Thyroid gland (tissue), 4 donors: ENCODE measurements around the gene VPS26C. TPM values are rescaled to one million over a fixed set of nuclear protein-coding genes. Genes with fewer than 3 reads are reported as not detected.

Source experiments
- DNase-seq, 2 donors: peaks; one replicate each; pipeline ENCODE4 v3.0.0-alpha.2; 2019
- H3K27ac ChIP-seq, 3 donors: fragments of 200-600 bp; sonication (generic); 1 replicate in 2 of 3; 2 replicates in 1 of 3; pipeline ENCODE4 v1.5.1; 2016 to 2019; ENCODE audit warnings: mild to moderate bottlenecking in 1 of 3, moderate library complexity in 1 of 3
- H3K27me3 ChIP-seq: fragments of 200-600 bp; sonication (generic); one replicate; pipeline ENCODE4 v1.5.1; 2019
- H3K36me3 ChIP-seq, 2 donors: fragments of 200-600 bp; sonication (generic); one replicate each; pipeline ENCODE4 v1.5.1; 2016 to 2019
- H3K4me1 ChIP-seq, 2 donors: fragments of 200-600 bp; sonication (generic); one replicate each; pipeline ENCODE4 v1.5.1; 2017 to 2019
- H3K4me3 ChIP-seq, 3 donors: fragments of 200-600 bp; sonication (generic); replicated peaks in 1 of 3; 1 replicate in 2 of 3; 2 replicates in 1 of 3; pipeline ENCODE4 v1.5.1; 2016; ENCODE audit warnings: mild to moderate bottlenecking in 1 of 3
- H3K9me3 ChIP-seq: fragments of 200-600 bp; sonication (generic); one replicate; pipeline ENCODE4 v1.5.1; 2017
- CTCF ChIP-seq, 6 experiments: fragments of 200-600 bp in 3 of 6; fragments of 450-650 bp in 3 of 6; sonication (generic) in 3 of 6; IDR thresholded peaks; one replicate each; pipeline ENCODE4 v1.5.1; 2016 to 2019; ENCODE audit warnings: antibody characterized with exemption in 6 of 6, mild to moderate bottlenecking in 2 of 6, inconsistent platforms in 1 of 6, moderate library complexity in 1 of 6
- POLR2A ChIP-seq, 2 donors: fragments of 450-650 bp; IDR thresholded peaks; one replicate each; pipeline ENCODE4 v1.6.1; 2017; ENCODE audit warnings: antibody characterized with exemption in 2 of 2, mild to moderate bottlenecking in 2 of 2, moderate library complexity in 1 of 2
- WGBS, 2 donors: methylation state at CpG; one replicate each; pipeline ENCODE4 v1.1.5; 2017; 5-methylcytosine and 5-hydroxymethylcytosine counted together
- intact Hi-C: fragments of 100-400 bp; cut with DNase I; formaldehyde crosslinking; loops from one replicate; pipeline ENCODE4 v1.15.1; 2023
- total RNA-seq, 4 donors: library from RNA; depleted of rRNA; stranded (reverse); fragments of >200 nt; gene quantifications; one replicate each; pipeline ENCODE4 v1.2.3, GENCODE V29; 2016

Gene VPS26C
- total RNA-seq, 4 donors from 2014 or later, result 44.8 to 76.2 (median 62.0) TPM

- TF ChIP-seq CTCF (IDR thresholded peaks at IDR 0.05) (no peak), POLR2A (IDR thresholded peaks at IDR 0.05) (no peak)
- H3K36me3 ChIP-seq, result peaks cover 18 to 37% of the 10 kb centered on the region in 2 donors
- no peak overlapping the region for H3K4me3 ChIP-seq
- H3K4me1 ChIP-seq, result no peaks in the 10 kb centered on the region
- DNase-seq, result no peak
- H3K27me3 ChIP-seq, result no peaks in the 10 kb centered on the region
- intact Hi-C loops, result no loop called here
- no peak overlapping the region for H3K27ac ChIP-seq
- WGBS, 2 donors, result 94 to 97% methylated on average over 8 of the region's 8 CpGs
- H3K9me3 ChIP-seq, result no peaks in the 10 kb centered on the region
Observed at GRCh38 chr21:37196847-37197246, 70.3 kb downstream of the VPS26C start.

GRCh38 chr21:37195610-37196009 lies 71.5 kb downstream of the VPS26C start:
- 87 to 97% methylated on average over 13 to 15 of the region's 15 CpGs for WGBS, 2 donors
- no peak for DNase-seq
- intact Hi-C loops, result no loop called here
- Histone ChIP-seq H3K36me3 (peaks cover 14 to 33% of the 10 kb centered on the region in 2 donors), H3K9me3 (no peaks in the 10 kb centered on the region), H3K27me3 (no peaks in the 10 kb centered on the region), H3K4me3 (no peak overlapping the region), H3K4me1 (no peaks in the 10 kb centered on the region), H3K27ac (no peak overlapping the region)
- TF ChIP-seq POLR2A (IDR thresholded peaks at IDR 0.05), result no peak
- TF ChIP-seq CTCF (IDR thresholded peaks at IDR 0.05), result no peak

DNA sequence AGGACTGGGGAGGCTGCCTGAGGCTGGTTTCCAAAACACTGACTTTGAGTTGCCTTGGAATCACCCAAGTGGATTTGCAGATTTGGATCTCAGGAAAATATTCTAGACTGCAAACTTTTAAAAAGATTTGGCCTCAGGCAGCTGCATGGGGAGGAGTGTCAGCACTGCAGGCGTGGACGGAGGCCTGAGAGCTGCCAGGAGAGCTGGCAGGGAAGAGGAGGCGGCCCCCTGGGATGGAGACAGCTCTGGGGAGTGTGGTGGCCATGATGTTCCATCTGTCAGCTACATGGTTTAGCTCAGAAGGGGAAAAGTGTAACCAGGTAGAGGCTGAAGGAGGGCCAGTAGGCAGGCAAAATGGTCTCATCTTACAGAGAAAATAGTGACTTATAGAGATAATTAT lies 72.1 kb downstream of the VPS26C start:
- H3K27ac ChIP-seq, result no peak overlapping the region
- no peak overlapping the region for H3K4me3 ChIP-seq
- no peaks in the 10 kb centered on the region for H3K9me3 ChIP-seq
- H3K4me1 ChIP-seq, result no peaks in the 10 kb centered on the region
- DNase-seq, result no peak
- TF ChIP-seq CTCF (IDR thresholded peaks at IDR 0.05) (no peak), POLR2A (IDR thresholded peaks at IDR 0.05) (no peak)
- intact Hi-C loops, result no loop called here
- H3K36me3 ChIP-seq, result peaks cover 9 to 32% of the 10 kb centered on the region in 2 donors
- WGBS, 2 donors, result 87 to 95% methylated on average over 3 of the region's 3 CpGs
- no peaks in the 10 kb centered on the region for H3K27me3 ChIP-seq

GRCh38 chr21:37193676-37194075 lies 73.5 kb downstream of the VPS26C start:
- Histone ChIP-seq H3K4me3 (no peak overlapping the region), H3K9me3 (no peaks in the 10 kb centered on the region), H3K27ac (no peak overlapping the region), H3K36me3 (peaks cover 10 to 37% of the 10 kb centered on the region in 2 donors), H3K27me3 (no peaks in the 10 kb centered on the region), H3K4me1 (no peaks in the 10 kb centered on the region)
- intact Hi-C loops, result no loop called here
- no peak for TF ChIP-seq POLR2A (IDR thresholded peaks at IDR 0.05)
- no peak for TF ChIP-seq CTCF (IDR thresholded peaks at IDR 0.05)
- WGBS, 2 donors, result 94 to 98% methylated on average over 6 of the region's 6 CpGs
- no peak for DNase-seq

DNA sequence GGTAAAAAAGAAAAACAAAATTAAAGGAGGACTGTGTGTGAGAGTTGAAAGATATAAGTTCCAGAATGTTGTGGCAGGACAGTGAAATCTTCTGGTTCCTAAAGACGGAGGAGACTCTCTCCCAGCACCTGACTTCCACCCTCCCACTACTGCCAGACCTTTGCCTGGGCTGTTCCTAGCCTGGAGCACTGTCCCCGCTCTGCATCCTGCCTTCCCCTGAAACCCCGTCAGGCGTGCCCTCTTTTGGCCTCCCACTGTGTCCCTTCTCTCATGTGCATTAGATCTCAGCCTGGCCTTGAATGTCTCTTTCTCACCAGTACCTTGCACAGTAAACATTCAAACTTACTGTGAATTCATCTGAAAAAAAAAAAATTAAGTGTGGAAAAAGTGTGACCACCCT lies 74.1 kb downstream of the VPS26C start:
- no peak for TF ChIP-seq CTCF (IDR thresholded peaks at IDR 0.05)
- TF ChIP-seq POLR2A (IDR thresholded peaks at IDR 0.05), result no peak
- no peaks in the 10 kb centered on the region for H3K4me1 ChIP-seq
- H3K4me3 ChIP-seq, result no peak overlapping the region
- no peak for DNase-seq
- H3K27ac ChIP-seq, result no peak overlapping the region
- peaks cover 10 to 34% of the 10 kb centered on the region in 2 donors for H3K36me3 ChIP-seq
- no peaks in the 10 kb centered on the region for H3K9me3 ChIP-seq
- intact Hi-C loops, result no loop called here
- H3K27me3 ChIP-seq, result no peaks in the 10 kb centered on the region
- WGBS, 2 donors, result 72% methylated on average over 4 of the region's 4 CpGs
